Adrenal gland (tissue), 5 donors: ENCODE measurements around the gene GBA2.

Experiments
- POLR2A ChIP-seq, 2 donors: fragments of 450-650 bp; IDR thresholded peaks; one replicate each; pipeline ENCODE4 v1.6.1; 2017; ENCODE audit warnings: antibody characterized with exemption in 2 of 2, mild to moderate bottlenecking in 2 of 2, moderate library complexity in 1 of 2
- TF ChIP-seq, protein P1 (sequence below), 6 experiments: fragments of 450-650 bp in 4 of 6; fragments of 200-600 bp in 2 of 6; sonication (generic) in 1 of 6; IDR thresholded peaks; 1 replicate in 5 of 6; 2 replicates in 1 of 6; pipeline versions ENCODE4 v1.5.1 to v1.8.0; 2016 to 2021; ENCODE audit warnings: antibody characterized with exemption in 6 of 6, mild to moderate bottlenecking in 2 of 6, moderate library complexity in 1 of 6
- donor health status: DM: no; HTN: no; CAD: no.

DNA sequence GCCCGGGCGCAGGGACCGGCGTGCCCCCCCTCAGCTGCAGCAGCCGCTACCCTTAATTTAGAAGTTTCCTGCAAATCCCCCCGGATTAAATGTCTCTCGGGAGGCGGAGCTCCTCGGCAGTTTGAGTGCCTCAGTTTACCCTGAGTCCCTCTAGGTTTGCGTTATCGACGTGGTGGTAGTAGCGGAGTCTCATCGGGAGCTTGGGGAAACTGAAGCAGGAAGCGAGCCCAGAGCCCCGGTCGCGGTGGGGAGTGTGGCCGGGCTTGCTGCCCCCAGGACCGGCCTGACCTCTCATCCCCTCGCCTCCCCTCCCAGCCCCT, 58.8 kb downstream of the GBA2 start:
- TF ChIP-seq, protein P1, sequence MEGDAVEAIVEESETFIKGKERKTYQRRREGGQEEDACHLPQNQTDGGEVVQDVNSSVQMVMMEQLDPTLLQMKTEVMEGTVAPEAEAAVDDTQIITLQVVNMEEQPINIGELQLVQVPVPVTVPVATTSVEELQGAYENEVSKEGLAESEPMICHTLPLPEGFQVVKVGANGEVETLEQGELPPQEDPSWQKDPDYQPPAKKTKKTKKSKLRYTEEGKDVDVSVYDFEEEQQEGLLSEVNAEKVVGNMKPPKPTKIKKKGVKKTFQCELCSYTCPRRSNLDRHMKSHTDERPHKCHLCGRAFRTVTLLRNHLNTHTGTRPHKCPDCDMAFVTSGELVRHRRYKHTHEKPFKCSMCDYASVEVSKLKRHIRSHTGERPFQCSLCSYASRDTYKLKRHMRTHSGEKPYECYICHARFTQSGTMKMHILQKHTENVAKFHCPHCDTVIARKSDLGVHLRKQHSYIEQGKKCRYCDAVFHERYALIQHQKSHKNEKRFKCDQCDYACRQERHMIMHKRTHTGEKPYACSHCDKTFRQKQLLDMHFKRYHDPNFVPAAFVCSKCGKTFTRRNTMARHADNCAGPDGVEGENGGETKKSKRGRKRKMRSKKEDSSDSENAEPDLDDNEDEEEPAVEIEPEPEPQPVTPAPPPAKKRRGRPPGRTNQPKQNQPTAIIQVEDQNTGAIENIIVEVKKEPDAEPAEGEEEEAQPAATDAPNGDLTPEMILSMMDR (IDR thresholded peaks at IDR 0.05) = no peak
- no peak for TF ChIP-seq POLR2A (IDR thresholded peaks at IDR 0.05)
